GM21529 (cell line): ENCODE measurements around the gene WASHC3.
"Not testable (repeated sequence)": the region's sequence is repeated elsewhere in the genome, so short reads cannot be mapped to it uniquely, and the experiment has no call there.

Experiments used
- ATAC-seq: cut with Tn5 transposase; IDR thresholded peaks from one replicate; pipeline ENCODE4 v1.9.1; 2021; ENCODE audit not compliant: unreplicated experiment

The WASHC3 gene

GRCh38 chr12:102051431-102051965 lies 10.3 kb downstream of the WASHC3 start:
- ATAC-seq: peak; percentile 52

GRCh38 chr12:102050660-102051430 lies 10.9 kb downstream of the WASHC3 start:
- ATAC-seq: peak; percentile 18

DNA sequence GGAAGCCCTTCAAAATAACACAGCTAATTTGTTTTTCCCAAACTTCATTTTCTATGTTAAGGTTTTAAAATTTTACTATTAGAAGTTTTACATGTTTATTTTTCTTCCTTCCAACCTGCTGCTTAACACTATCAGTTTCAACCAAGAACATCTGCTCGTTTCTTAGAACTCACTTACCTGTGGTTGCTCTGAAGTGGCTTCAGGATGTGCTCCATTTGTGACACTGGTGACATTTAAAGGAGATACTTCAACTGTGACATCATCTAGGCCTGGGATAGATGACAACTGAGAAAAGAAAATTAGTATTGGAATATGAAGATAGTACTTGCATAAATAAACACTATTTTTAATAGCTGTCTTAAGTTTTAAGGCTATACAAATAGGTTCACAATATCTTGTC lies 17.9 kb downstream of the WASHC3 start:
- ATAC-seq: peak; percentile 91

DNA sequence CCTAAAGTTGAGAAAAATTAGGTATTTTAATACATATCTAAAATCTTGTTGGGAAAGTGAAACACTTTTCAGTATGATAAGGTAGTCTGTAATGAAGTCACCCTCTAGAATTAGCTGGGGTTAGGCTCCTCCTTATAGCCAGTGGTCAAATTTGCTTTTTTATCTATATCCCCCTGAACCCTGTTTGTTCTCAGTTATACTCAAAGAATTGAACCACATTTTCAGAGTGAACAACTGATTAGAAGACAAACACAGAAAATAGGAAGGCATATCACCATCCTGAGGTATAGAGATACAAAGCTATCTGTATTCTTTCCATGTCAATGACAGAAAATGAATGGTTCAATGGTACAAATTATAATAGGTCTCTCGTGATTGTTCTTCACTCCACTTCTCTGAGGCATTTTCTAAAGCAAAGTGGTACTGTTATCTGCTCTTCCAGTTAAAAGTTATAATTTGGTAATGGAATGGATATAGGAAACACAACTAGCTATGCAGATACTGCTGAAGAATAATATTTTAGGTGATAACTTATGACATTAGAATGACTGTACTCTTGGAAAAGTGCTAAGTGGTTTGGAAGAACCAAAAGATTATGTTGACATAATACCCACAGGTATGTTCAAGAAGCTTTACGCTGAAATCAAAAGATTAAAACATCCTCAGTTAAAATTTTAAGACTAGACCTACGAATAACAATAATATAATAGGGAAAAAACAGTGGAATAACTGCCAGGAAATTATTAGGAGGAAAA lies 27.6 kb downstream of the WASHC3 start:
- no peak for ATAC-seq

- ATAC-seq: no peak
Observed at GRCh38 chr12:102031852-102032251, 29.9 kb downstream of the WASHC3 start.

DNA sequence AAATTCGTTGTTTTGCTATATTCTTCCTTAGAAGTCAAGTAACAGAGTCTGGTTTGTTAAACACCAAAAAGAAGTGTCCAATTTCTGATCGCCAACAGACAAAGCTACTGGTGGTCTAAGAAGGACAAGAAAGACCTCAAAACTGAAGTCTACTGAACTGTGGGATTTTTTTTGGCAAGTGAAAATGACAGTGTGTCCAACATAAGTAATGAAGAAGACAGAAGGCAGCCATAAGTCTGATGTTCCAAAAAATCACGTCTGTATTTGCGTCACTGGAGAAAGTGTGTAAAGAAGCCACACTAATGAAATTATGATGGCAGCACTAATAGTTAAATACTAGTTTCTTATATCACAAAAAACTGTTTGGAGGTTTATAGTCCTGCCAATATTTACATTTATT lies 32.6 kb downstream of the WASHC3 start:
- ATAC-seq: no peak

DNA sequence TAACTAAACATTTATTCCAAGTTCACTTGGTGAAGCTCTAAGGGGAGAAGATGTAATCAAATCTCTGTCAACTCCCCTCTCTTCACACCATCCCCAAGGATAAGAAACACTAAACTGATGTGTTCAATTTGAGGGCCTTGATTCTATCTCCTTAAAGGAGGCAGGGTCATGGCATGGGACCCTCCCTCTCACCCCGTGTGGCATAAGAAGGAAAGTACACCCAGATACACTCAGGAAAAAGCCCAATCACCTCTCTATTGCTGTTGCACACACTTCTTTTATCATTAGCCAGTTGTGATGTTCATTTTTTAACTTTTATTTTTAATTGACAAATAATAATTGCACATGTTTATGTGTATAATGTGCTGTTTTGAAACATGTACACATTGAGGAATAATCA lies 35.1 kb downstream of the WASHC3 start:
- ATAC-seq: no peak

DNA sequence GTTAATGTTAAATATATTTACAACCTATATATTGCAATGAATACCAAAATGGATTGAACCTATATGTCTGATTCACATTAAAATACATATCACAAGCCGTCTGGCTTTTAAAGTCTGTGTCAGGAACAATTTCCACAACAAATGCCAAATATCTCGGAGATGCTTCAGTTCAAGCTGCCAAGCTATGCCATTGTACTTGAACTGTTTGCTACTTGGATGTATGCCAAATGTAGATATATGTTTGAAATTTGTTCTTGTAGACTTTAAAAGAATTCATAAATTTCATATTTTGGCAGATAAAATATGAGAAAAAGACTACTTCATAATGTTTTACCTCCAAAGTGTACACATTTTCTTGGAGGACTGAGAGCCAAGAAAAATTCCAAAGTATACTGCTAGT lies 37.0 kb downstream of the WASHC3 start:
- no peak for ATAC-seq

- ATAC-seq: no peak
Observed at GRCh38 chr12:102023343-102023930, 38.4 kb downstream of the WASHC3 start.

GRCh38 chr12:102022286-102022685 lies 39.5 kb downstream of the WASHC3 start:
- ATAC-seq: no peak

DNA sequence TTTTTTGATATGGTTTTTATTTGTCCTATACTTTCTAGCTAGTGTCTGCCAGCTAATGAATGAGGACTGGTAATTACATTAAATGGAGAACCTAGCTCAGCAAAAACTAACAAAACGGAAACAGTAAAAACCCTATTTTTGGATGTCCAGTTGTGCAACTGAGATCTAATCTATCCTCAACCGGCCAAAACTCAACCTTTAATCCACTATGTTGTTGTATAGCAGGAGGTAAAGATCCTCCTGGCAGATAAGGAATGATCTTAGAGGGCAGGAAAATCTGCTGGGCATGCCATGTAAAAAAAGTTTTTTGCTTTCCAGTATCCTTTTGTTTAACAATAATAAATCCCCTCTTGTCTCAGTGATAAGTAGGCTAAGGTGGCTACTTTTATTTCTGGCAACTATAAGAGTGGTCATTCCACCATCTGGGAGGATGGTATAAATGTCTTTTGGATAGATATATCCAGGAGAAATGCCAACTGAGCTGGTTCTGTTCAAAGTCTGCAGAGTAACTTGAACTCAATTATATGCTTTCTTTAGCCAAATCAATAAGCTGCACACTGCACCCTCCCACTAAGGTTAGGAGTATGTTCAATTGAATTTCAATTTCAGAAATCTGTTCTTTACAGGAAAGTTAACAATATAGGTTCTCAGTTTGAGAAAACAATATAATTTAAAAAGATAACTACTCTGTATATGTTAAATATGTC lies 40.1 kb downstream of the WASHC3 start:
- no peak for ATAC-seq

DNA sequence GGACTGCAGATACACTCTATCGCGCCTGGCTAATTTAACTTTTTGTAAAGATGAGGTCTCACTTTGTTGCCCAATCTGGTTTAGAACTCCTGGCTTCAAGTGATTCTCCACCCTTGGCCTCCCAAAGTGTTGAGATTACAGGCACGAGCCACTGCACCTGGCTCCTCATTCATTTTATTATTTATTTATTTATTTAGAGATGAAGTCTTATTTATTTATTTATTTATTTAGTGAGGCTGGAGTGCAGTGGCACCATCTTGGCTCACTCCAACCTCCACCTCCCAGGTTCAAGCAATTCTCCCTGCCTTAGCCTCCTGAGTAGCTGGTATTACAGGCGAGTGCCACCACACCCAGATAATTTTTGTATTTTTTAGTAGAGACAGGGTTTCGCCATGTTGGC lies 43.2 kb downstream of the WASHC3 start:
- ATAC-seq: not testable (repeated sequence)

- ATAC-seq: no peak
Observed at GRCh38 chr12:102016472-102016871, 45.3 kb downstream of the WASHC3 start.

- peak; percentile 95 for ATAC-seq
Observed at GRCh38 chr12:102010265-102010994, 51.4 kb downstream of the WASHC3 start.

DNA sequence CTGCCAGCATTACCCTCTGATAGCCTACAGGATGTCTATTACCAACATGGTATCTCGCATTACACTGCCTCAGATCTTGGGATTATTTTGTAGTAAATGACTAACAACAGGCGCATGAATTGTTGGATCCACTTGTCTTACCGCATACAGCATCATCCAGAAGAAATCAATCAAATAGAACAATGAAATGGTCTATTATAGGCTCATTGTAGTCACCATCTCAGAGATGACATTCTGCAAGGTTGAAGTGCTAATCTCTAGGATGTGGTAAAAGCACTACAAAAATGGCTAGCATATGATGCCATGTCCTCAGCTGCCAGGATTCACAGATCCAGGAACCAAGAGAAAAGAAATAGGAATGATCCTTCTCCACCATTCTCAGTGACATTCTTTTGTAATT lies 52.0 kb downstream of the WASHC3 start:
- ATAC-seq: no peak

DNA sequence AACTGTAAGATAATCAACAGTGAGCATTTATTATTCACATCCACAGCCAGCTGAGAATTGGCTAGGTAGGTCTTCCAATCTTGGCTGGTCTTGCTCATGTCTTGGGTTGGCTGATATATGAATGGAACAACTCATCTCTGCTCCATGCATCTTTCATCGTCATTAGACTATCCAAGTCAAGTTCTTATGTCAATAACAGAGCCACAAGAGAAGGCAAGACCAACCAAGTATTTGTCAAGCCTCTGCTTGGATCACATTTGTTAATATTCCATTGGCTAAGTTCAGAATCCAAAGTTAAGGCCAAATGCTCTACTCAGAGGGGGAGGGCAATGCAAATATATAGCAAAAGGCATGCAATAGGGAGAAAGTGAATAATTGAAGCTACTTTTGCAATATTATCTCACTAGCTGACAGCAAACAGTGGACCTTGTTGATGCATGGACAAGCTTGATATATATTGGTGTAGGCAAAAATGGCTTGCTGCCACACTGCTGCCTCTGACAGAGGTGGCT lies 53.1 kb downstream of the WASHC3 start:
- ATAC-seq: no peak

DNA sequence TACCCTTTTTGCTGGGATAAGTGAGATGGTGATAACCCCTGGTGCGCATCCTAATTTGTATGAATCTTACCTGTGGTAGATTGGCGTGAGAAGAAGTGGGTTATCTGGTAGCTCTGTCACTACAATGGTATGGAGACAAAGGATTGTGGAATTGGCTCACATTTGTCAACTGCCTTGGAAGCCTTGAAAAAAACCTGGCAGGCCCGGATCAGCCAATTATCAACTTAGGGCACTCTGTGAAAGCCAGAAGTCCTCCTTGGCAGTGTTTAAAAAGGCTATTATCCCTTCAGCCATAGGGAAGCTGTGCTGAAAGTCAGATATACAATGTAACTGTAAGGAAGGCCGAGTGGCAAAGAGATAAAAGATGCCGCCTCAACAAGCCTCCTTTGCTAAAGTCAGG lies 56.5 kb downstream of the WASHC3 start:
- no peak for ATAC-seq

- ATAC-seq: no peak
Observed at GRCh38 chr12:101997102-101997501, 64.7 kb downstream of the WASHC3 start.

DNA sequence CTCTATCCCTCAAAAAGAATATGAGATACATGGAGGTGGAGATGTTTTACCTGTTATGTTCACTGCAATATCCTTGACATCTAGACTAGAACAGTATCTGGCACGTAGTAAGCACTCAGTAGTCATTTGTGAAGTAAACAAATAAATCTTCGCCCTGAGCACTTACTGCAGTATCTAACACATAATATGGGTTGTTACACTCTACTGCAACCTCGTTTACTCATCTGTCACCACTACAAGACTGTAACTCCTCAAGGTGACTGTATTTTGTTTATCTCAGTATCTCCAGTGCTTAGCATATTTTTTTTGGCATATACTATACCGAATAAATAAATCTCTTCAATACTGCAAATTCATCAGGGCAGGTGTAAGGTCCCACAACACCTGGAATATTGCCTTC lies 66.1 kb downstream of the WASHC3 start:
- no peak for ATAC-seq

DNA sequence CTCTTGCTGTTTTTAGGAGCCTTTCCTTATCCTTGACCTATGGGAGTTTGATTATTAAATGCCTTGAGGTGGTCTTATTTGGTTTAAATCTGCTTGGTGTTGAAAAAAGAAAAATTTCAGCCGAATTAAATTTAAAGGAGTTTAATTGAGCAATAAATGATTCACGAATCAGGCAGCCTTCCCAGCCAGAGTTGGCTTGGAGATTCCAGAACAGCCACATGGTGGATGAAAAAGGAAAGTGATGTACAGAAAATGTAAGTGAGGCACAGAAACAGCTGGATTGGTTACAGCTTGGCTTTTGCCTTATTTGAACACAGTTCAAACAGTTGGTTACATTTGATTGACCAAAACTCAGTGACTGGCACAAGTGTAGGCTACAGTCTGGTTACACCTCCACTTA lies 69.7 kb downstream of the WASHC3 start:
- no peak for ATAC-seq
